Measurements from ENCODE around the gene BNIP5. TPM values are rescaled to one million over a fixed set of nuclear protein-coding genes. Genes with fewer than 3 reads are reported as not detected.

Gene BNIP5
- polyA plus RNA-seq, 10 donors, result 0.04 to 0.24 (median 0.11) TPM

- no peak for DNase-seq
Measured at GRCh38 chr6:36266913-36267644, 69.6 kb downstream of the BNIP5 start.

Other genes starting within 250 kb of the BNIP5 start
- gene MAPK13, start 206.4 kb downstream of the BNIP5 start, polyA plus RNA-seq (ENCODE audit: insufficient read length in 10 of 10), result 10 to 100 TPM in 2 of 10 donors, 1 to 10 TPM in 8; 3.3 to 15.4 (median 6.4) TPM
- gene BRPF3, start 140.1 kb downstream of the BNIP5 start, polyA plus RNA-seq (ENCODE audit: insufficient read length in 10 of 10), result 10 to 100 TPM; 22.7 to 31.6 (median 24.0) TPM
- gene PNPLA1, start 66.8 kb downstream of the BNIP5 start, polyA plus RNA-seq (ENCODE audit: insufficient read length in 10 of 10), result 1 to 10 TPM in 1 of 10 donors, under 1 TPM in 5, not detected in 4; 0.09 to 1.7 (median 0.12) TPM
- under 1 TPM in 5 of 10 donors, not detected in 5; 0.08 to 0.35 (median 0.20) TPM for gene ETV7, start 50.8 kb upstream of the BNIP5 start, polyA plus RNA-seq (ENCODE audit: insufficient read length in 10 of 10)
- under 1 TPM in 7 of 10 donors, not detected in 3; 0.07 to 0.34 (median 0.10) TPM for gene PXT1, start 106.0 kb upstream of the BNIP5 start, polyA plus RNA-seq (ENCODE audit: insufficient read length in 10 of 10)
- 10 to 100 TPM; 35.9 to 59.5 (median 50.6) TPM for gene KCTD20, start 106.1 kb upstream of the BNIP5 start, polyA plus RNA-seq (ENCODE audit: insufficient read length in 10 of 10)
- gene STK38, start 210.6 kb upstream of the BNIP5 start, polyA plus RNA-seq (ENCODE audit: insufficient read length in 10 of 10), result 10 to 100 TPM; 23.7 to 33.7 (median 28.8) TPM

Measured in muscle of back (tissue), 11 donors.